HFFc6 (cell line): ENCODE measurements around the gene IFTAP. TPM values are rescaled to one million over a fixed set of nuclear protein-coding genes. Genes with fewer than 3 reads are reported as not detected.
"Not testable (repeated sequence)": the region's sequence is repeated elsewhere in the genome, so short reads cannot be mapped to it uniquely, and the experiment has no call there.

ENCODE experiments used
- DNase-seq: peaks from one replicate; pipeline ENCODE4 v3.0.0-alpha.2; 2018
- H3K27ac Mint-ChIP-seq: 2 replicates; pipeline ENCODE4 v1.8.0; 2020; ENCODE audit warnings: mild to moderate bottlenecking, mixed read lengths
- H3K27me3 Mint-ChIP-seq: 2 replicates; pipeline ENCODE4 v1.8.0; 2021; ENCODE audit warnings: mild to moderate bottlenecking, moderate library complexity, mixed read lengths; ENCODE audit not compliant: insufficient read depth
- H3K36me3 Mint-ChIP-seq: 2 replicates; pipeline ENCODE4 v1.8.0; 2021; ENCODE audit warnings: low read depth, mixed read lengths
- H3K4me1 Mint-ChIP-seq: 2 replicates; pipeline ENCODE4 v1.8.0; 2020; ENCODE audit warnings: low read depth, mixed read lengths
- H3K4me3 Mint-ChIP-seq: 2 replicates; pipeline ENCODE4 v1.8.0; 2020; ENCODE audit warnings: mild to moderate bottlenecking, moderate library complexity, mixed read lengths
- H3K9me3 Mint-ChIP-seq: 2 replicates; pipeline ENCODE4 v1.8.0; 2020; ENCODE audit warnings: mild to moderate bottlenecking, mixed read lengths
- long read RNA-seq: library from polyadenylated mRNA; unstranded; transcript quantifications from one replicate; pipeline ENCODE4 v2.0.0, GENCODE V29; 2019
- total RNA-seq, 6 experiments: library from RNA; stranded (reverse); fragmentation: NEBNext Ultra II Directional; extraction: Animal tissue kit (Norgen Biotek cat#: 25700); gene quantifications; 2 replicates in 1 of 6; 3 replicates in 5 of 6; pipeline ENCODE4 v1.2.3, GENCODE V29; 2021
- TF ChIP-seq, protein P1 (sequence below): fragments of 200-600 bp; sonication (generic); IDR thresholded peaks from 2 replicates; pipeline ENCODE4 v1.5.0; 2021; ENCODE audit warnings: antibody characterized with exemption, mild to moderate bottlenecking

The IFTAP gene, protein sequence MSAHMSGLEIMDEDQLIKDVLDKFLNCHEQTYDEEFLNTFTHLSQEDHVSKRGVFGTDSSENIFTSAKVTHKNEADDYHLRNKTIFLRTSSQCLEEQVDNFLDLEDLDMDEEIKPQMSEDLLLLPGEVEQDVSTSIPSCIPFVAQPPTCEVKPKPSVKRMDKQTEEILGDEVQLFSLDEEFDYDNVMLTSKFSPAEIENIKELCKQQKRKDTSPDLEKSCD
- 10 to 100 TPM; 14.3 to 22.2 (median 18.4) TPM for total RNA-seq
- long read RNA-seq, transcript C11orf74-201 (6 exons, 863 nt): major isoform, 15 of 30 reads
- long read RNA-seq, transcript C11orf74-203 (6 exons, 1,062 nt): minor isoform, 6 of 30 reads
- long read RNA-seq, transcript C11orf74-208 (6 exons, 694 nt): minor isoform, 6 of 30 reads
- long read RNA-seq, partial matches to known transcripts: 0 of 30 reads
- long read RNA-seq, other reads (novel, unspliced or antisense): 3 of 30 reads

DNA sequence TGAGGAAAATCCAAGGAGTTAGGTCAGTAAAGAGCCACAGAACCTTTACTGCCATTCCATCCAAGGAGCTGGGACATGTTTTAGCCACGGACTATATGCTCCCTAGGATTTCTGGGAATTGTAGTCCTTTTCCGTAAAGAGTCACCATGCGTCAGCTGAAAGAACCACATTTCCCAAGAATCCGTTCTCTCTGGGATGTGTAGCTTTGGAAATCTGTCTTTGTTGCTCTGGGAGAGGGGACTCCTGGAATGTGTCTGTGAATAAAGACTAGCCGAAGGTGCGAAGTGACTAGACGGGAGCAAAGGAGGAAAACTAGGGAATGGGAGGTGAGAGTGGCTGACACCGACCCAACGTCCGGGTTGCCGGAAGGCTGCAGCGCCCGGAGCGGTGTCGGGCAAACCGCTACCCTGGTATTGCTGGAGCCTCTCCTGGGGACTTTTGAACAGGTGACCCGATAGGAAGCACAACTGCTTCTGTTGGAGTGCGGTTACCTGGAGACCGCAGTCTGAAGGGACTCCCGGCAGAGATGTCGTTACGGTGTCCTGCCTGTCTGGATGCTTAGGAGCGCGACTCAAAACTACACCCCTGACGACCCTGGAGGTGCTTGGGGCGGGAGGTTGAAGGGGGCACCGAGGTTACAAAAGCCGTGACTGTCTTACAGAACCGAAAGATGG, at the start of gene IFTAP:
Gene IFTAP (plus strand): TSS at position 187 of the 674 bp plus-strand sequence. CDS start 15,602 bp downstream, outside the sequence.
- H3K4me1 Mint-ChIP-seq: peaks cover 11% of the 10 kb centered on the region; the same call in 1 of the 2 replicates
- peaks cover 7% of the 10 kb centered on the region; the same call in 1 of the 2 replicates for H3K27me3 Mint-ChIP-seq
- H3K4me3 Mint-ChIP-seq: peak within 1 kb of the TSS; percentile 100
- no peaks in the 10 kb centered on the region for H3K9me3 Mint-ChIP-seq
- peak; percentile 88 for DNase-seq
- H3K36me3 Mint-ChIP-seq: no peaks in the 10 kb centered on the region
- peak within 1 kb of the TSS; percentile 80 for H3K27ac Mint-ChIP-seq
- TF ChIP-seq, protein P1, sequence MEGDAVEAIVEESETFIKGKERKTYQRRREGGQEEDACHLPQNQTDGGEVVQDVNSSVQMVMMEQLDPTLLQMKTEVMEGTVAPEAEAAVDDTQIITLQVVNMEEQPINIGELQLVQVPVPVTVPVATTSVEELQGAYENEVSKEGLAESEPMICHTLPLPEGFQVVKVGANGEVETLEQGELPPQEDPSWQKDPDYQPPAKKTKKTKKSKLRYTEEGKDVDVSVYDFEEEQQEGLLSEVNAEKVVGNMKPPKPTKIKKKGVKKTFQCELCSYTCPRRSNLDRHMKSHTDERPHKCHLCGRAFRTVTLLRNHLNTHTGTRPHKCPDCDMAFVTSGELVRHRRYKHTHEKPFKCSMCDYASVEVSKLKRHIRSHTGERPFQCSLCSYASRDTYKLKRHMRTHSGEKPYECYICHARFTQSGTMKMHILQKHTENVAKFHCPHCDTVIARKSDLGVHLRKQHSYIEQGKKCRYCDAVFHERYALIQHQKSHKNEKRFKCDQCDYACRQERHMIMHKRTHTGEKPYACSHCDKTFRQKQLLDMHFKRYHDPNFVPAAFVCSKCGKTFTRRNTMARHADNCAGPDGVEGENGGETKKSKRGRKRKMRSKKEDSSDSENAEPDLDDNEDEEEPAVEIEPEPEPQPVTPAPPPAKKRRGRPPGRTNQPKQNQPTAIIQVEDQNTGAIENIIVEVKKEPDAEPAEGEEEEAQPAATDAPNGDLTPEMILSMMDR: no peak

DNA sequence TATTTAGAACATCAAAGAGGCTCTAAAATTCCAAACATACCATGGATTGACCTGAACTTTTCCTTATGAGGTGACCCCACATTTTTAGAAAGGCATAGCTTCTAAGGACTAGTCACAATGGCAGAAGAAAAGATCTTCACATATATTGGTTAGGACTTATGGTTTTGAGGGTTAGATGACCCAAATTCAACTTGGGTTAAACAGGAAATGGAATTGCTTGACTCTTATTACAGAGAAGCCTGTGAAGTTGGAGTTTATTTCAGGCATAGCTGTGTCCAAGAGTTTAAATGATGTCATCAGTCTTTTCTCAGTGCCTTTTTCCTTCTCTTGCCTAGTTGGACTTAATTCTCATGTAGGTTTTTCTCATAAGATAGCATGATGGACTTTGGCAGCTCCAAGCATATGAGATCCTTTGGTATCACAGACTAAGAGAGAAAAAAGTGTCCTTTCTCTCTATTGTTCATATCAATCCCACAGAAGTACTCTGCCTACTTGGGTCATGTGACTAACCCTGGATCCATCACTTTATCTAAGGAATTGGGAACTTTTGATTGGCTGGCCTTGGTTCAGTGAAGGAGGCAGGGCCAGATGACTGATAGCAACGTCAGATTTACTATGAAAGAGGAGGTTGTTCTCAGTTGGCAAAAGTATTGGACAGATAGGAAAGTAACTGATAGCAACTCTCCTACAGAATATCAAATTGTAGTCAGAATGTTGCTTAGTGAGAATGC, 43.8 kb upstream of the IFTAP start:
- no peak overlapping the region for H3K27ac Mint-ChIP-seq
- no peak for DNase-seq
- TF ChIP-seq, protein P1: no peak
- H3K4me3 Mint-ChIP-seq: no peak overlapping the region
- no peaks in the 10 kb centered on the region for H3K36me3 Mint-ChIP-seq
- H3K27me3 Mint-ChIP-seq: peaks cover 16% of the 10 kb centered on the region
- H3K9me3 Mint-ChIP-seq: no peaks in the 10 kb centered on the region
- H3K4me1 Mint-ChIP-seq: no peaks in the 10 kb centered on the region

DNA sequence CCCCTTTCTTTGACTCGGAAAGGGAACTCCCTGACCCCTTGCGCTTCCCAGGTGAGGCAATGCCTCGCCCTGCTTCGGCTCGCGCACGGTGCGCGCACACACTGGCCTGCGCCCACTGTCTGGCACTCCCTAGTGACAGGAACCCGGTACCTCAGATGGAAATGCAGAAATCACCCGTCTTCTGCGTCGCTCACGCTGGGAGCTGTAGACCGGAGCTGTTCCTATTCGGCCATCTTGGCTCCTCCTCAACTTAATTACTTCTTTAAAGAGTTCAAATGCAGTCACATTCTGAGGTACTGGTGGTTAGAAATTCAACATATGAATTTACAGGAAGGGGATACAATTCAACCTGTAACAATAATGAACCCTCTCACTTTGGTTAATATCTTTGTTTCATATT, 36.9 kb upstream of the IFTAP start:
- H3K36me3 Mint-ChIP-seq, H3K27me3 Mint-ChIP-seq, H3K4me1 Mint-ChIP-seq, H3K9me3 Mint-ChIP-seq, H3K4me3 Mint-ChIP-seq, DNase-seq, H3K27ac Mint-ChIP-seq: not testable (repeated sequence)

DNA sequence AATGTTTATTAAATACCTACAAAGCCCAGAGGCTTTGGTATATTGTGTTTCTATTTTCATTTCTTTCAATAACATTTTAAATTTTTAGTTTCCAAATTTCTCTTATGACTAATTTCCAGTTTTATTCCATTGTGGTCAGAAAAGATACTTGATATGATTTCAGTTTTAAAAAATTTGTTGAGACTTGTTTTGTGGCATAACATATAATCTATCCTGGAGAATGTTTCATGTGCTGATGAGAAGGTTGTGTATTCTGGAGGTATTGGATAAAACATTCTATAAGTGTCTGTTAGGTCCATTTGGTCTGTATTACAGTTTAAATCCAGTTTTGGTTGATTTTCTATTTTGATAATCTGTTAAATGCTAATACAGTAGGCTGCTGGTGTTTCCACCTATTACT, 36.3 kb upstream of the IFTAP start:
- peaks cover 4% of the 10 kb centered on the region for H3K27me3 Mint-ChIP-seq
- no peaks in the 10 kb centered on the region for H3K9me3 Mint-ChIP-seq
- no peaks in the 10 kb centered on the region for H3K36me3 Mint-ChIP-seq
- H3K4me1 Mint-ChIP-seq: no peaks in the 10 kb centered on the region
- no peak for DNase-seq
- H3K27ac Mint-ChIP-seq: no peak overlapping the region
- TF ChIP-seq, protein P1: no peak
- no peak overlapping the region for H3K4me3 Mint-ChIP-seq

DNA sequence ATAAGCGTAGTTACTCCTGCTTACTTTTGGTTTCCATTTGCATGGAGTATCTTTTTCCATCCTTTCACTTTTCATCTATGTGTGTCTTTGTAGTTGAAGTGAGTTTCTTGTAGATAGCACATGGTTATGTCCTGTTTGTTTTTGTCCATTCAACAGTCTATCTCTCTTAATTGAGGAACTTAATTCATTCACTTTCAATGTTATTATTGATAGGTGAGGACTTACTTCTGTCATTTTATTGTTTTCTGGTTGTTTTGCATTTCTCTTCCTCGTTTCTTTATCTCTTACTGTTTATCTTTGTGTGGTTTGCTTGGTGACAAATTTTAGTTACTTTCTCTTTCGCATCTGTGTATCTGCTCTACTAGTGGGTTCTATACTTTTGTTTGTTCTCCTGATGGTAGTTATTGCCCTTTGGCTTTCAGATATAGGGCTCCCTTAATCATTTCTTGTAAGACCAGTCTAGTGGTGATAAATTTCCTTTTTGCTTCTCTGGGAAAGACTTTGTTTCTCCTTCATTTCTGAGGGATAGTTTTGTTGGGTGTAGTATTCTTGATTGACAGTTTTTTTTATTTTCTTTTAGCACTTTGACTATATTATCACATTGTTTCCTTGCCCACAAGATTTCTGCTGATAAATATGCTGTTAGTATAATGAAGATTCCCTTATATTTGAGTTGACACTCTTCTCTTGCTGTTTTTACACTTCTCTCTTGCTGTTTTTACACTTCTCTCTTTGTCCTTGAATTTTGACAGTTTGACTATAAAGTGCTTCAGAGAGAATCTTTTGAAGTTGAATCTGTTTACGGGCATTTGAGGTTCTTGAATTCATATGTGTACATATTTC, 35.5 kb upstream of the IFTAP start:
- H3K4me3 Mint-ChIP-seq: no peak overlapping the region; the same call in 1 of the 2 replicates
- peaks cover 4% of the 10 kb centered on the region for H3K27me3 Mint-ChIP-seq
- TF ChIP-seq, protein P1: no peak
- H3K36me3 Mint-ChIP-seq: no peaks in the 10 kb centered on the region
- no peak overlapping the region for H3K27ac Mint-ChIP-seq
- no peaks in the 10 kb centered on the region for H3K9me3 Mint-ChIP-seq
- no peaks in the 10 kb centered on the region for H3K4me1 Mint-ChIP-seq
- no peak for DNase-seq
